CD14-positive monocyte (primary cell): ENCODE data around the gene NDUFS6. TPM values are rescaled to one million over a fixed set of nuclear protein-coding genes. Genes with fewer than 3 reads are reported as not detected.

ENCODE experiments used
- DNase-seq, 3 donors: peaks; one replicate each; pipeline ENCODE4 v3.0.0-alpha.2; 2011 to 2022
- H2AFZ ChIP-seq: 2 replicates; pipeline ENCODE4 v1.6.0; 2012; ENCODE audit warnings: mild to moderate bottlenecking, low read depth, low read length, inconsistent platforms; ENCODE audit not compliant: insufficient read depth, poor library complexity, severe bottlenecking
- H3K27ac ChIP-seq, 2 donors: 1 replicate in 1 of 2; 2 replicates in 1 of 2; pipeline ENCODE4 v1.5.1; 2012 to 2013; ENCODE audit warnings: low read length in 2 of 2, control low read depth in 1 of 2, inconsistent platforms in 1 of 2, low read depth in 1 of 2, mild to moderate bottlenecking in 1 of 2
- H3K27me3 ChIP-seq, 2 donors: one replicate each; pipeline versions ENCODE4 v1.6.0 to v1.6.1; 2011 to 2013; ENCODE audit warnings: low read length in 2 of 2; ENCODE audit not compliant: control insufficient read depth in 2 of 2, insufficient read depth in 2 of 2
- H3K36me3 ChIP-seq, 2 donors: replicated peaks in 1 of 2; 1 replicate in 1 of 2; 2 replicates in 1 of 2; pipeline versions ENCODE4 v1.5.1 to v1.6.1; 2012 to 2013; ENCODE audit warnings: low read length in 2 of 2, control low read depth in 1 of 2, inconsistent platforms in 1 of 2, mild to moderate bottlenecking in 1 of 2; ENCODE audit not compliant: insufficient read depth in 2 of 2, control insufficient read depth in 1 of 2
- H3K4me1 ChIP-seq, 2 donors: 1 replicate in 1 of 2; 2 replicates in 1 of 2; pipeline versions ENCODE4 v1.5.1 to v1.6.1; 2012 to 2013; ENCODE audit warnings: low read length in 2 of 2, control low read depth in 1 of 2, inconsistent platforms in 1 of 2, mild to moderate bottlenecking in 1 of 2, moderate library complexity in 1 of 2; ENCODE audit not compliant: insufficient read depth in 2 of 2, control insufficient read depth in 1 of 2
- H3K4me2 ChIP-seq: replicated peaks from 2 replicates; pipeline ENCODE3; 2012; ENCODE audit warnings: low read length, moderate library complexity, mild to moderate bottlenecking; ENCODE audit not compliant: poor library complexity, severe bottlenecking; ENCODE audit errors: extremely low read depth
- H3K4me3 ChIP-seq, 3 experiments: fragments of 200-600 bp in 1 of 3; sonication (generic) in 1 of 3; replicated peaks in 1 of 3; 1 replicate in 2 of 3; 2 replicates in 1 of 3; pipeline ENCODE4 v1.5.1; 2011 to 2013; ENCODE audit warnings: low read length in 3 of 3, mild to moderate bottlenecking in 3 of 3, control low read depth in 2 of 3, low read depth in 2 of 3, inconsistent platforms in 1 of 3, moderate library complexity in 1 of 3
- H3K79me2 ChIP-seq: 2 replicates; pipeline ENCODE4 v1.6.0; 2012; ENCODE audit warnings: mild to moderate bottlenecking, control low read depth, inconsistent platforms, low read length, moderate library complexity; ENCODE audit not compliant: insufficient read depth
- H3K9ac ChIP-seq: 2 replicates; pipeline ENCODE4 v1.6.0; 2017; ENCODE audit warnings: low read length, mild to moderate bottlenecking; ENCODE audit not compliant: insufficient read depth, poor library complexity, severe bottlenecking
- H3K9me3 ChIP-seq, 2 donors: replicated peaks in 1 of 2; 1 replicate in 1 of 2; 2 replicates in 1 of 2; pipeline versions ENCODE4 v1.5.1 to v1.6.1; 2012 to 2013; ENCODE audit warnings: low read length in 2 of 2, control low read depth in 1 of 2; ENCODE audit not compliant: control insufficient read depth in 1 of 2, insufficient read depth in 1 of 2
- H4K20me1 ChIP-seq: 2 replicates; pipeline ENCODE4 v1.6.0; 2012; ENCODE audit warnings: mild to moderate bottlenecking, low read length, control low read depth, moderate library complexity; ENCODE audit not compliant: insufficient read depth
- H3K27ac Mint-ChIP-seq, 7 donors: one replicate each; pipeline ENCODE4 v1.8.0; 2020; ENCODE audit warnings: mild to moderate bottlenecking in 7 of 7, mixed read lengths in 7 of 7, moderate library complexity in 6 of 7, inconsistent platforms in 2 of 7
- H3K27me3 Mint-ChIP-seq, 3 donors: one replicate each; pipeline ENCODE4 v1.8.0; 2021 to 2022; ENCODE audit warnings: low read depth in 3 of 3, mild to moderate bottlenecking in 3 of 3, mixed read lengths in 3 of 3, moderate library complexity in 3 of 3, inconsistent platforms in 1 of 3
- H3K36me3 Mint-ChIP-seq, 2 donors: one replicate each; pipeline ENCODE4 v1.8.0; 2020; ENCODE audit warnings: mixed read lengths in 2 of 2, inconsistent platforms in 1 of 2, mild to moderate bottlenecking in 1 of 2
- H3K4me1 Mint-ChIP-seq: one replicate; pipeline ENCODE4 v1.8.0; 2020; ENCODE audit warnings: mild to moderate bottlenecking, mixed read lengths
- H3K4me3 Mint-ChIP-seq, 2 donors: one replicate each; pipeline ENCODE4 v1.8.0; 2020; ENCODE audit warnings: mild to moderate bottlenecking in 2 of 2, mixed read lengths in 2 of 2, moderate library complexity in 1 of 2
- H3K9me3 Mint-ChIP-seq, 7 donors: one replicate each; pipeline ENCODE4 v1.8.0; 2020 to 2022; ENCODE audit warnings: mixed read lengths in 7 of 7, mild to moderate bottlenecking in 6 of 7, moderate library complexity in 6 of 7, inconsistent platforms in 2 of 7
- WGBS: methylation state at CpG from one replicate; pipeline ENCODE4 v1.1.5; 2013; ENCODE audit warnings: missing lambda C conversion rate; ENCODE audit not compliant: insufficient coverage; 5-methylcytosine and 5-hydroxymethylcytosine counted together
- intact Hi-C, 2 donors: fragments of 100-400 bp; cut with micrococcal nuclease; formaldehyde crosslinking; loops; one replicate each; pipeline versions ENCODE4 v1.15.0 to v1.15.1; 2023
- polyA plus RNA-seq, 3 donors: library from polyadenylated mRNA; depleted of rRNA in 1 of 3; unstranded in 2 of 3; stranded (reverse) in 1 of 3; fragments of 300-500 nt in 2 of 3; fragments of >200 nt in 1 of 3; fragmentation: Illumina TruSeq in 2 of 3; gene quantifications; 1 replicate in 2 of 3; 2 replicates in 1 of 3; pipeline ENCODE4 v1.2.3, GENCODE V29; 2012 to 2021
- TF ChIP-seq, protein P1 (sequence below): fragments of 200-600 bp; IDR thresholded peaks from one replicate; pipeline ENCODE4 v1.8.0; 2022; ENCODE audit warnings: antibody characterized with exemption, mild to moderate bottlenecking

The NDUFS6 gene
- polyA plus RNA-seq, 3 donors = 20.5 to 62.3 (median 62.2) TPM

DNA sequence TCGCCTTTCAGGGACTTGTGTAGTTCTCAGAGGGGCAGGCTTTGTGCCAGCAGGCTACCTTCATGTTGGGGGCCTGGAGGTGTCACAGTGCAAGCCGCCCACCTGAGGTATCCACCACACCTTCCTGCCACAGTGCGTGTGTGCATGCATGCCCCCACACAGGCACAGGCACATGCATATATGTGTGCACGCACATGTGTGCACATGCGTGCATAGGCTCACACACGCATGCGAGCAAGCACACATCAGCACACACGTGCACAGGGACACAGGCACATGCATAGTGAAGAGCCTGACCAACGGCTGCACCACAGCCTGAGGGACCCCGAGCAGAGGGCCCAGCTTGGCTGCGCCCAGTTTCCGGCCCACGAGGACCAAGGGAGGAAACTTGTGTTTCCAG, 45.4 kb downstream of the NDUFS6 start:
- Histone ChIP-seq H3K4me3 (no peak overlapping the region), H3K27me3 (peaks cover 6 to 24% of the 10 kb centered on the region in 2 donors), H3K9ac (no peak overlapping the region), H3K36me3 (no peaks in the 10 kb centered on the region), H2AFZ (no peak overlapping the region), H4K20me1 (no peaks in the 10 kb centered on the region), H3K4me1 (no peaks in the 10 kb centered on the region), H3K9me3 (no peaks in the 10 kb centered on the region), H3K79me2 (no peaks in the 10 kb centered on the region), H3K27ac (no peak overlapping the region), H3K4me2 (no peak overlapping the region)
- peaks cover 0 to 3% (median 0%) of the 10 kb centered on the region in 7 donors for H3K9me3 Mint-ChIP-seq
- peaks cover 31 to 36% (median 34%) of the 10 kb centered on the region in 3 donors for H3K27me3 Mint-ChIP-seq
- no peaks in the 10 kb centered on the region for H3K36me3 Mint-ChIP-seq
- WGBS = 93% methylated on average over 13 of the region's 13 CpGs
- DNase-seq = no peak
- H3K27ac Mint-ChIP-seq = no peak overlapping the region
- TF ChIP-seq, protein P1, sequence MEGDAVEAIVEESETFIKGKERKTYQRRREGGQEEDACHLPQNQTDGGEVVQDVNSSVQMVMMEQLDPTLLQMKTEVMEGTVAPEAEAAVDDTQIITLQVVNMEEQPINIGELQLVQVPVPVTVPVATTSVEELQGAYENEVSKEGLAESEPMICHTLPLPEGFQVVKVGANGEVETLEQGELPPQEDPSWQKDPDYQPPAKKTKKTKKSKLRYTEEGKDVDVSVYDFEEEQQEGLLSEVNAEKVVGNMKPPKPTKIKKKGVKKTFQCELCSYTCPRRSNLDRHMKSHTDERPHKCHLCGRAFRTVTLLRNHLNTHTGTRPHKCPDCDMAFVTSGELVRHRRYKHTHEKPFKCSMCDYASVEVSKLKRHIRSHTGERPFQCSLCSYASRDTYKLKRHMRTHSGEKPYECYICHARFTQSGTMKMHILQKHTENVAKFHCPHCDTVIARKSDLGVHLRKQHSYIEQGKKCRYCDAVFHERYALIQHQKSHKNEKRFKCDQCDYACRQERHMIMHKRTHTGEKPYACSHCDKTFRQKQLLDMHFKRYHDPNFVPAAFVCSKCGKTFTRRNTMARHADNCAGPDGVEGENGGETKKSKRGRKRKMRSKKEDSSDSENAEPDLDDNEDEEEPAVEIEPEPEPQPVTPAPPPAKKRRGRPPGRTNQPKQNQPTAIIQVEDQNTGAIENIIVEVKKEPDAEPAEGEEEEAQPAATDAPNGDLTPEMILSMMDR = no peak
- intact Hi-C loops = no loop called here
- H3K4me1 Mint-ChIP-seq = no peaks in the 10 kb centered on the region
- no peak overlapping the region for H3K4me3 Mint-ChIP-seq

DNA sequence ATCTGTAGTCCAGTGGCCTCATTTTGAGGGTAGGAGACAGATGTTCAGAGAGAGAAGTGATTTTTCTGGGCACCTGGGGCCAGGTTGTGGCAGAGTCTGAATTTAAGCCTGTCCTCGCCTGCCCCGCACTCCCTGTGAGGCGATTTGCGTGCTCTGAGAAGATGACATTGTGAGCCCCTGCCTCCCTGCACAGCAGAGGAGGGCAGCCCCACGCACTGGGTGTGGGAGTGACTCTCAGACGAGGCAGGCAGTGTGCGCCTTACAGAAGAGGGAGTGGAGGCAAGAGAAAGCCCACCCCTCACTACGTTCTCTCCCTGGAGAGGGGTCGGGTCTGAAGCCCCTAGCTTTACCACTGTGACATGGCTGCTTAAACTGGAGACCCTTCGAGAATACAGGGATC, 45.8 kb downstream of the NDUFS6 start:
- no peaks in the 10 kb centered on the region for H3K36me3 ChIP-seq
- Mint-ChIP-seq H3K4me3 (no peak overlapping the region), H3K27ac (no peak overlapping the region), H3K9me3 (peaks cover 0 to 3% (median 0%) of the 10 kb centered on the region in 7 donors), H3K36me3 (no peaks in the 10 kb centered on the region), H3K27me3 (peaks cover 36 to 39% (median 38%) of the 10 kb centered on the region in 3 donors), H3K4me1 (no peaks in the 10 kb centered on the region)
- intact Hi-C loops = no loop called here
- no peak overlapping the region for H3K4me2 ChIP-seq
- no peaks in the 10 kb centered on the region for H4K20me1 ChIP-seq
- H3K27ac ChIP-seq = no peak overlapping the region
- no peaks in the 10 kb centered on the region for H3K4me1 ChIP-seq
- peaks cover 6 to 28% of the 10 kb centered on the region in 2 donors for H3K27me3 ChIP-seq
- H2AFZ ChIP-seq = no peak overlapping the region
- WGBS = 85% methylated on average over 6 of the region's 10 CpGs
- DNase-seq = no peak
- no peaks in the 10 kb centered on the region for H3K79me2 ChIP-seq
- H3K9ac ChIP-seq = no peak overlapping the region
- H3K9me3 ChIP-seq = no peaks in the 10 kb centered on the region
- no peak overlapping the region for H3K4me3 ChIP-seq
- TF ChIP-seq, protein P1 = no peak
